Measurements from ENCODE around the gene MIPEP. TPM values are rescaled to one million over a fixed set of nuclear protein-coding genes. Genes with fewer than 3 reads are reported as not detected.

MIPEP gene
- total RNA-seq, 2 experiments from 2014 or later, result 17.2 to 18.5 TPM

DNA sequence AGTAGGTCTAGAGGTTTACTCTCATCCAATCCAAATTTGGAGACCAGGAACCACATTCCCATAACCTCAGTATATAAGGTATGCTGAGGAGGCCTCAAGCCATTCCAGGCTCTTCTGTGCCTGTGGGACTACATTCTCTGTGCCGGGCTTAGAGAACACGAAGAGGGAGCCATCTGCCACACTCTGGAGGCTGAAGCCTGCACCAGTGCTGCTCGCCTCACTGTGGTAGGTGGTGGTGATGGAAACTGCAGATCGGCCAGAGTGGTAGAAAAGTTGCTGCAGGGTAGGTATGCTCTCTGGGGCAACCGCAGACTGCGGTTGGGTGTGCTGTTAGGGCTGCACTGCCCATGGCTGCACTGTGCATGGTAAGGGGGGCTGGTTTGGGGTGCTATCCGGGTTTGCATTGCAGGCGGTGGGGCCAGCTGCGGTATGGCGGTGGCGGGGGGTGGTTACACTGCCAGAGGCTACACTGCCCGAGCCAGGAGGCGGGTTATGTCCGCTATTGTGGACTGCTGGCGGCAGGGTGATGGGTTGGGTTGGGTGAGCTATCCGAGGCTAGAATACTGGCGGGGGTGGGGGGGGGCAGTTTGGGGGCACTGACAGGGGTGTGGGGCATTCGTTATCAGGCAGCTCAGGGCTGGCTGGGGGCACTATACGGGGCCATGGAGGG is 174.0 kb downstream of the MIPEP start:
- Mint-ChIP-seq H3K9me3 (no peaks in the 10 kb centered on the region), H3K4me1 (ENCODE audit: low read depth) (peaks cover 8% of the 10 kb centered on the region), H3K36me3 (ENCODE audit: low read depth) (no peaks in the 10 kb centered on the region), H3K27me3 (peaks cover 2% of the 10 kb centered on the region), H3K27ac (no peak overlapping the region), H3K4me3 (no peak overlapping the region)
- POLR2A ChIA-PET, result no interaction called here
- CTCF ChIA-PET, result no interaction called here
- TF ChIP-seq, protein P1, sequence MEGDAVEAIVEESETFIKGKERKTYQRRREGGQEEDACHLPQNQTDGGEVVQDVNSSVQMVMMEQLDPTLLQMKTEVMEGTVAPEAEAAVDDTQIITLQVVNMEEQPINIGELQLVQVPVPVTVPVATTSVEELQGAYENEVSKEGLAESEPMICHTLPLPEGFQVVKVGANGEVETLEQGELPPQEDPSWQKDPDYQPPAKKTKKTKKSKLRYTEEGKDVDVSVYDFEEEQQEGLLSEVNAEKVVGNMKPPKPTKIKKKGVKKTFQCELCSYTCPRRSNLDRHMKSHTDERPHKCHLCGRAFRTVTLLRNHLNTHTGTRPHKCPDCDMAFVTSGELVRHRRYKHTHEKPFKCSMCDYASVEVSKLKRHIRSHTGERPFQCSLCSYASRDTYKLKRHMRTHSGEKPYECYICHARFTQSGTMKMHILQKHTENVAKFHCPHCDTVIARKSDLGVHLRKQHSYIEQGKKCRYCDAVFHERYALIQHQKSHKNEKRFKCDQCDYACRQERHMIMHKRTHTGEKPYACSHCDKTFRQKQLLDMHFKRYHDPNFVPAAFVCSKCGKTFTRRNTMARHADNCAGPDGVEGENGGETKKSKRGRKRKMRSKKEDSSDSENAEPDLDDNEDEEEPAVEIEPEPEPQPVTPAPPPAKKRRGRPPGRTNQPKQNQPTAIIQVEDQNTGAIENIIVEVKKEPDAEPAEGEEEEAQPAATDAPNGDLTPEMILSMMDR (IDR thresholded peaks at IDR 0.05), result no peak
- intact Hi-C loops (cut with micrococcal nuclease), result no loop called here
- no peak for ATAC-seq
- no peak for DNase-seq

DNA sequence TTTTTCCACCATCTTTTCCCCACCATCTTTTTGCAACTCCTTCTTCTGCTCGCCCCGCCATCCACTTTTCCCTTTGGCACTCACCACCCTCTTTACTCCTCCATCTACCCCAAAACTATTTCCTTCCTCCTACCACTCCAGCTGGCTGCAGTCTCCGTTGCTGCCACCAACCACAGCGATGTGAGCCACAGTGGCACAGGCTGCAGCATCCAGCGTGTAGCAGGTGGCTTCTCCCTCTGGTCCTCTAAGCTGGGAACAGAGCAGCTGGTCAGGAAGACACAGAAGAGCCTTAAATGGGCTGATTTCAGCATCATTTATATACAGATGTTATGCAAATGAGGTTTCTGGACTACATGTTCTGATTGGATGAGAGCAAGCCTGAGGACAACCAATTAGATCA is 174.5 kb downstream of the MIPEP start:
- no peak overlapping the region for H3K4me3 Mint-ChIP-seq
- DNase-seq (no peak), ATAC-seq (no peak)
- H3K27ac Mint-ChIP-seq, result no peak overlapping the region
- TF ChIP-seq, protein P1 (IDR thresholded peaks at IDR 0.05), result no peak
- ChIA-PET CTCF (no interaction called here), POLR2A (no interaction called here)
- H3K36me3 Mint-ChIP-seq (ENCODE audit: low read depth), result no peaks in the 10 kb centered on the region
- intact Hi-C loops (cut with micrococcal nuclease), result no loop called here
- H3K27me3 Mint-ChIP-seq, result peaks cover 2% of the 10 kb centered on the region
- H3K4me1 Mint-ChIP-seq (ENCODE audit: low read depth), result peaks cover 8% of the 10 kb centered on the region
- no peaks in the 10 kb centered on the region for H3K9me3 Mint-ChIP-seq

DNA sequence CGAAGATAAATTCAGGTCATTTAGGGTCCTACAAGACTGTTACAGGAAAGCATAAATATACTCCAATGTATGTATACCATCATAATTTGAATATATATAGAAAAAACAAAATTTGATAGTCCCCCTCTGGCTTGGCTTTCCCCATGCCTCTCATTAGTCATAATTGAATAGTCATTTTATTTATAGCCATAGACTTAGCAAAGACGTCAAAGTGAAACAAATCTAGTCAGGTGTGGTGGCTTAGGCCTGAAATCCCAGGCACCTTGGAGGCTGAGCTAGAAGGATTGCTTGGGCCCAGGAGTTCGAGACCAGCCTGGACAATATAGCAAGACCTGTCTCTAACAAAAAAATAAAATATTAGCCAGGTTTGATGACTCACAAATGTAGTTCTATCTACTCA is 177.8 kb downstream of the MIPEP start:
- DNase-seq (no peak), ATAC-seq (no peak)
- TF ChIP-seq, protein P1 (IDR thresholded peaks at IDR 0.05), result no peak
- H3K27me3 Mint-ChIP-seq, result peaks cover 2% of the 10 kb centered on the region
- no peak overlapping the region for H3K27ac Mint-ChIP-seq
- ChIA-PET POLR2A (no interaction called here), CTCF (no interaction called here)
- no peaks in the 10 kb centered on the region for H3K36me3 Mint-ChIP-seq (ENCODE audit: low read depth)
- H3K9me3 Mint-ChIP-seq, result no peaks in the 10 kb centered on the region
- no peaks in the 10 kb centered on the region for H3K4me1 Mint-ChIP-seq (ENCODE audit: low read depth)
- intact Hi-C loops (cut with micrococcal nuclease), result no loop called here
- H3K4me3 Mint-ChIP-seq, result no peak overlapping the region

DNA sequence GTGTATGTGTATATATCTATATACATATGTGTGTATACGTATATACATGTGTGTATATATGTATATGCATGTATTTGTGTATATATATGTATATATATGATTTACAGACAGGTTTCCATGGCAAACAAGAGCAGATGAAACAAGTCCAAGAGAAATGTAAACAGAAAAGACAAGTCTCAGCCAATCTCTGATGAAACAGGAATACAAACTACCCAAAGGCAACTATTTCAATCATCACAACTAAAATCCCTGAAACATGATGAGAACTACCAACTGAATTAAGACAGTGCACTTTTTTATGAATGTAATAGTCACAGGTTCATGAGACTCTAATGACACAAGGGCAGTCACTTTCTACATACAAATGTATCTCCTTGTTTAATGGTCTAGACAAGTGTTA is 178.8 kb downstream of the MIPEP start:
- Mint-ChIP-seq H3K27me3 (peaks cover 2% of the 10 kb centered on the region), H3K4me1 (ENCODE audit: low read depth) (no peaks in the 10 kb centered on the region), H3K27ac (no peak overlapping the region), H3K4me3 (no peak overlapping the region), H3K36me3 (ENCODE audit: low read depth) (no peaks in the 10 kb centered on the region), H3K9me3 (no peaks in the 10 kb centered on the region)
- POLR2A ChIA-PET, result no interaction called here
- TF ChIP-seq, protein P1 (IDR thresholded peaks at IDR 0.05), result no peak
- ATAC-seq (no peak), DNase-seq (no peak)
- intact Hi-C loops (cut with micrococcal nuclease), result no loop called here
- CTCF ChIA-PET, result no interaction called here

DNA sequence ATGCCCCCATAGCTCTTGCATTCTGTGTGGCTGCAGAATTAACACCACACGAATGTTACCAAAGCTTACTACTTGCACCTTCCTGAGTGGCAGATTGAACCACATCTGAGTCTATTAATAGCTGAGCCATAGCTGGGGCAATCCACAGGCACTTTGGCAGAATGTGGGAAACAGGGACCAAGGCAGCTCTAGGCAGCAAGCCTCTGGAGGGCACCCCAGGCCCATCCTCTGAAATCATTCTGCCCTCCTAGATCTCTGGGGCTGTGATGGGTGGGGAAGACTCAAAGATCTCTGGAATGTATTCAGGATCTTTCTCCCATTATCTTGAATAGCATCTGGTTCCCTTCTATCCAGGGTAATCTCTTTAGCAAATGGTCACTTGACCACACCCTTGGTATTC is 179.7 kb downstream of the MIPEP start:
- intact Hi-C loops (cut with micrococcal nuclease), result no loop called here
- TF ChIP-seq, protein P1 (IDR thresholded peaks at IDR 0.05), result no peak
- H3K27me3 Mint-ChIP-seq, result peaks cover under 1% of the 10 kb centered on the region
- ATAC-seq (no peak), DNase-seq (no peak)
- no peak overlapping the region for H3K27ac Mint-ChIP-seq
- H3K36me3 Mint-ChIP-seq (ENCODE audit: low read depth), result no peaks in the 10 kb centered on the region
- no peaks in the 10 kb centered on the region for H3K4me1 Mint-ChIP-seq (ENCODE audit: low read depth)
- no peaks in the 10 kb centered on the region for H3K9me3 Mint-ChIP-seq
- POLR2A ChIA-PET, result no interaction called here
- CTCF ChIA-PET, result interaction anchor here (1.3 kb wide), 1 partner anchor 43 kb away, joined by 3 read pairs; no protein-coding TSS in a partner anchor
- no peak overlapping the region for H3K4me3 Mint-ChIP-seq
